BE2C (cell line): ENCODE data around the gene OMA1. TPM values are rescaled to one million over a fixed set of nuclear protein-coding genes. Genes with fewer than 3 reads are reported as not detected.

Experiments used
- DNase-seq: peaks from one replicate; pipeline ENCODE4 v3.0.0-alpha.2; 2020
- H3K27me3 ChIP-seq: fragments of 250-450 bp; sonication (Bioruptor Pico); 2 replicates; pipeline ENCODE4 v1.5.1; 2020; ENCODE audit warnings: mild to moderate bottlenecking
- H3K36me3 ChIP-seq: fragments of 250-450 bp; sonication (Bioruptor Pico); 2 replicates; pipeline ENCODE4 v1.5.1; 2020; ENCODE audit warnings: mild to moderate bottlenecking
- H3K4me1 ChIP-seq: fragments of 250-450 bp; sonication (Bioruptor Pico); 2 replicates; pipeline ENCODE4 v1.5.1; 2020
- H3K4me3 ChIP-seq: 2 replicates; pipeline ENCODE4 v1.5.1; 2011; ENCODE audit warnings: low read depth, low read length
- H3K9me3 ChIP-seq: fragments of 250-450 bp; sonication (Bioruptor Pico); 2 replicates; pipeline ENCODE4 v1.5.1; 2020
- polyA plus RNA-seq: library from polyadenylated mRNA; unstranded; fragments of >200 nt; gene quantifications from one replicate; pipeline ENCODE4 v1.2.1, GENCODE V29; 2012; ENCODE audit warnings: low read depth, missing spikeins; ENCODE audit not compliant: insufficient read length, insufficient read depth
- TF ChIP-seq, protein P1 (sequence below): IDR thresholded peaks from 2 replicates; pipeline ENCODE4 v1.5.1; 2012; ENCODE audit warnings: mild to moderate bottlenecking, low read depth, low read length

OMA1 gene
- 7.5 TPM for polyA plus RNA-seq

DNA sequence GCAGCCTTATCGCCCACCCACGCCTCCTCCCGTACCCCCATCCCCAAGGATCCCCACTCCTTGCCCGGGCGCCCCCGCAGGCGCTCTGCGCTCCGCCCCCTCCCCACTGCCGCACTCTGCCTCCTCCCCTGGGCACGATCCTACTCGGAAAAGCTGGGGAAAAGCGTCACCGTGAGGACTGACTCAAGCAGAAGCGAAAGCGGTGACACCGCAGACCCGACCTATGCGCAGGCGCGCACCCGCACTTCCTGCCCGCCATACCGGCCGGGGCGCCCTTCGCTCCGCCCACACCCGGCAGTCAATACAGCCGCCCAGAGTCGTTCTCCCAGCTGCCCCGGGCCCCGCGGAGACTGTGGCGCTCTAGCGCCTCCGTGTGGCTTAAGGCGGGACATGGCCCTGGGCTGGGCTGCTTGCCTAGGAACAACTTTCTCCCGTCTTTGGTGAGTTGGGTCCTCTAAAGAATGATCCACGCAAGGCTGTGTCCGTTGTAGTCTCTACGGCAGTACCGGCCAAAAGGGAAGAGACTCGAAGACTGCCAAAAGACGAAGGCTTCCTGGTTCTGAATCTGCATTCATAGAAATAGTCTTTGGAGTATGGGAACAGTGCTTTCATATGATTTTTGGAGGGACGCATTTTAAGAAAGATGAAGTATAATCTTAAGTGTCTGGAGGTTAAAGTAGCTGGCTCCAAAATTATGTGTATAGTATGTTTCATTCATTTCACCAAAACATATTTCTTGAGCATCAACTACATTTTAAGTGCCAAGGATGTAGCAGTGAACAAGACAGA lies at the start of gene OMA1:
Gene OMA1, minus strand, starts transcription at position 207 of the 789 bp plus-strand sequence. CDS start 7,432 bp downstream, outside the sequence.
- no peaks in the 10 kb centered on the region for H3K4me1 ChIP-seq
- H3K4me3 ChIP-seq = peak within 1 kb of the TSS; percentile 74
- TF ChIP-seq, protein P1, sequence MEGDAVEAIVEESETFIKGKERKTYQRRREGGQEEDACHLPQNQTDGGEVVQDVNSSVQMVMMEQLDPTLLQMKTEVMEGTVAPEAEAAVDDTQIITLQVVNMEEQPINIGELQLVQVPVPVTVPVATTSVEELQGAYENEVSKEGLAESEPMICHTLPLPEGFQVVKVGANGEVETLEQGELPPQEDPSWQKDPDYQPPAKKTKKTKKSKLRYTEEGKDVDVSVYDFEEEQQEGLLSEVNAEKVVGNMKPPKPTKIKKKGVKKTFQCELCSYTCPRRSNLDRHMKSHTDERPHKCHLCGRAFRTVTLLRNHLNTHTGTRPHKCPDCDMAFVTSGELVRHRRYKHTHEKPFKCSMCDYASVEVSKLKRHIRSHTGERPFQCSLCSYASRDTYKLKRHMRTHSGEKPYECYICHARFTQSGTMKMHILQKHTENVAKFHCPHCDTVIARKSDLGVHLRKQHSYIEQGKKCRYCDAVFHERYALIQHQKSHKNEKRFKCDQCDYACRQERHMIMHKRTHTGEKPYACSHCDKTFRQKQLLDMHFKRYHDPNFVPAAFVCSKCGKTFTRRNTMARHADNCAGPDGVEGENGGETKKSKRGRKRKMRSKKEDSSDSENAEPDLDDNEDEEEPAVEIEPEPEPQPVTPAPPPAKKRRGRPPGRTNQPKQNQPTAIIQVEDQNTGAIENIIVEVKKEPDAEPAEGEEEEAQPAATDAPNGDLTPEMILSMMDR = peak; percentile 74
- no peaks in the 10 kb centered on the region for H3K9me3 ChIP-seq
- no peaks in the 10 kb centered on the region for H3K36me3 ChIP-seq
- H3K27me3 ChIP-seq = no peaks in the 10 kb centered on the region
- peak; percentile 93 for DNase-seq

DNA sequence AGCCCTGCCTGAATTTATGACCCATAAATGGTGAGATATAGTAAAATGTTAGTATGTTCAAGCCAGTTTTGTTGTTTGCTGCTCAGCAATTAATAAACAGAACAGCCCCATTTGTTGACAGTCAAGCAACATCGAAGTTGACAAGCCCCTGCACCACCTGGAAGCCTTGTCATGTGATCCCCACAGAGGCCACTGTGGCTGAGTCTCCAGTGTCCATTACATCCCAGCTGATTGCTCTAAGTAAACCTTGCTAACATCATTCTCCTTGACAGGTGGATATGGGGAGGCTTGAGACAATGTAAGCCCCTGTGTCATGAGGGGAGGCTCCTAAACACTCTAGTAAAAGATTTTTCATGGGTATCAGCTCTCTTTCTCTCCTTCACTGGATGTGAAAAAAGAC lies 48.0 kb upstream of the OMA1 start:
- TF ChIP-seq, protein P1 = no peak

DNA sequence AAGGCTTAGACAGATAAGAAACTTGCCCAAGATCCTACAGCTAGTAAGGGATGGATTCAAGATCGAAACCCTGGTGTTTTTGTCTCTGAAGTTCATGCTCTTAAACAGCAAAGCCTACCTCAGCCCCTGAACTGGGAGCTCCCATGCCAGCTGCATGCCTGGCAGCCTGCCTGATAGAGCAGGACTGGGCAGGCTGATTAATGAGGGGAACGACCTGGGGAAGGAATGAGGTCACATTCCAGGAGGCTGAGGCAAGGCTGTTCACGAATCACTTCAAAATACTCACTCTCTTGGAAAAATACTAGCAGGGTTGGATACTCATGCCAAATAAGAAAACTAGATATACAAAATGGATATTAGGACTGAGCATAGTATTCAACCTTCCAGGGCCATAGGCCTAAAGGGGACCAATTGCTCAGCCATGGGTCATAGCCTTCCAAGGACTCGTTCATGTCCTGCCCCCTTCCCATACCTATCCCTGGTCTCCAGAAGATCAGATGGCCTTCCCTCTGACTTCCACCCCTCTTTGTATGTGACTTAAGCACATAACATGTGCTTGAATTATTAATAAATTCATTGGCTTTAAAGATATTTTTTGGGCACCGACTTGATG lies 46.1 kb upstream of the OMA1 start:
- H3K4me1 ChIP-seq = no peaks in the 10 kb centered on the region
- no peaks in the 10 kb centered on the region for H3K27me3 ChIP-seq
- no peaks in the 10 kb centered on the region for H3K9me3 ChIP-seq
- H3K4me3 ChIP-seq = no peak overlapping the region
- DNase-seq = no peak
- TF ChIP-seq, protein P1 = no peak
- H3K36me3 ChIP-seq = no peaks in the 10 kb centered on the region

More for the DNA sequence above, 48.0 kb upstream of the OMA1 start:
- Histone ChIP-seq H3K9me3 (no peaks in the 10 kb centered on the region), H3K4me1 (no peaks in the 10 kb centered on the region), H3K4me3 (no peak overlapping the region), H3K36me3 (no peaks in the 10 kb centered on the region), H3K27me3 (no peaks in the 10 kb centered on the region)
- no peak for DNase-seq

DNA sequence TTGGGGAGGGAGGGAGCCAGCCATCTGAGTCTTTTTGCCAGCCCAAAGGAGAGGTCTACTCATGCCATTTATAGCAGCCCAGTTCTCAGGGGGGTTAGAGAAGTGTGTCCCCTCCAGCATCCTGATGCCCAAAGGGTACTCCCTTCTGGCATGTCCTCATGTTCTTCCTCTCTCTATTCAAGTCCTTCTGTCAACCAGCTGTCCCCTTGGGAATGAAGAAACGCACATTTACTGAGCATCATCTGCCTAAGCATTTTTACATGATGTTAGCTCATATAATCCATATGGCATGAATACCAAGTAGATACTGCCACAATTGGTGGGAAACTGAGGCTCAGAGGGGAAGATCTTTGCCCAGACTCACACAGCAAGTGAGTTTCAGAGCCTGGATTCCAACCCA lies 45.3 kb upstream of the OMA1 start:
- no peak for DNase-seq
- TF ChIP-seq, protein P1 = no peak
- Histone ChIP-seq H3K27me3 (no peaks in the 10 kb centered on the region), H3K4me1 (no peaks in the 10 kb centered on the region), H3K9me3 (no peaks in the 10 kb centered on the region), H3K36me3 (no peaks in the 10 kb centered on the region), H3K4me3 (no peak overlapping the region)

DNA sequence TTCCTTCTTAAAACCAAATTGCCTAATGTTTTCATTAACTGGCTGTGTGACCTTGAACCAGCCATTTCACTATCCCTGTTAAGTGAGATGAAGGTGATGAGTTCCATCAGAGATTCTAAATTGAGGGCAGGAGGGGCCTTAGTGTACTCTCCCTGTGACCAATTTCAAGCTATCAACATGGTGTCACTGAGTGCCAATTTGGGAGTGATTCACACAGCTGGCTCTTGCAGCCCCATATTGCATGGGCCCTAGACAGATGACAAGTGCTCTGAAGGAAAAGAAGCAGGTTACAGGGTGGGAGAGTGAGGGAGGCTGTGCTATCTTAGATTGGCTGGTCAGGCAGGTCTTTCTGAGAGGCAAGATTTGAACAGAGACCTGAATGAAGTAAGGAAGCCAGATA lies 43.5 kb upstream of the OMA1 start:
- Histone ChIP-seq H3K9me3 (no peaks in the 10 kb centered on the region), H3K27me3 (no peaks in the 10 kb centered on the region), H3K4me1 (no peaks in the 10 kb centered on the region), H3K36me3 (no peaks in the 10 kb centered on the region), H3K4me3 (no peak overlapping the region)
- TF ChIP-seq, protein P1 = no peak
- DNase-seq = no peak

DNA sequence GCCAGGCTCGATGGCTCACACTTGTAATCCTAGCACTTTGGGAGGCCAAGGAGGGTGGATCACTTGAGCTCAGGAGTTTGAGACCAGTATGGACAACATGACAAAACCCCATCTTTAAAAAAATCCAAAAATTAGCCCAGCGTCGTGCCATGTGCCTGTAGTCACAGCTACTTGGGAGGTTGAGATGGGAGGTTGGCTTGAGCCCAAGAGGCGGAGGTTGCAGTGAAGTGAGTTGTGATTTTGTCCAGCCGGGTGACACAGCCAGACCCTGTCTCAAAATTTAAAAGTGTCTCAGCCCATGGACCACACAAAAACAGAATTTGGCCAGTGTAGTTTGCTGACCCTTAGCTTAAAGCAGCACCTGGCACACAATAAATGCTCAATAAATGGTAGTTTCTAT lies 41.9 kb upstream of the OMA1 start:
- Histone ChIP-seq H3K4me1 (no peaks in the 10 kb centered on the region), H3K27me3 (no peaks in the 10 kb centered on the region), H3K9me3 (no peaks in the 10 kb centered on the region), H3K36me3 (no peaks in the 10 kb centered on the region), H3K4me3 (no peak overlapping the region)
- TF ChIP-seq, protein P1 = no peak
- DNase-seq = no peak
